HUES64 (cell line): ENCODE data around the gene UROC1.

ENCODE experiments used
- H3K27ac ChIP-seq: 2 replicates; pipeline ENCODE4 v1.7.0; 2013; ENCODE audit warnings: low read depth, low read length, inconsistent platforms
- H3K27me3 ChIP-seq: 2 replicates; pipeline ENCODE4 v1.6.1; 2013; ENCODE audit warnings: mild to moderate bottlenecking, low read length; ENCODE audit not compliant: insufficient read depth
- H3K36me3 ChIP-seq: 2 replicates; pipeline ENCODE4 v1.6.1; 2013; ENCODE audit warnings: mild to moderate bottlenecking, low read length; ENCODE audit not compliant: insufficient read depth
- H3K4me1 ChIP-seq: 2 replicates; pipeline ENCODE4 v1.6.1; 2013; ENCODE audit warnings: mild to moderate bottlenecking, low read length, moderate library complexity; ENCODE audit not compliant: insufficient read depth
- H3K4me3 ChIP-seq: 2 replicates; pipeline ENCODE4 v1.5.1; 2013; ENCODE audit warnings: mild to moderate bottlenecking, low read length, moderate library complexity
- H3K9ac ChIP-seq: 2 replicates; pipeline ENCODE4 v1.6.1; 2013; ENCODE audit warnings: mild to moderate bottlenecking, low read depth, low read length
- H3K9me3 ChIP-seq: 2 replicates; pipeline ENCODE4 v1.6.1; 2013; ENCODE audit warnings: low read depth, low read length; ENCODE audit not compliant: insufficient read depth
- WGBS: fragments of 150-250, 120-280 bp; methylation state at CpG from one replicate; pipeline ENCODE4 v1.1.7; 2013; ENCODE audit warnings: missing lambda C conversion rate; 5-methylcytosine and 5-hydroxymethylcytosine counted together

Gene UROC1

DNA sequence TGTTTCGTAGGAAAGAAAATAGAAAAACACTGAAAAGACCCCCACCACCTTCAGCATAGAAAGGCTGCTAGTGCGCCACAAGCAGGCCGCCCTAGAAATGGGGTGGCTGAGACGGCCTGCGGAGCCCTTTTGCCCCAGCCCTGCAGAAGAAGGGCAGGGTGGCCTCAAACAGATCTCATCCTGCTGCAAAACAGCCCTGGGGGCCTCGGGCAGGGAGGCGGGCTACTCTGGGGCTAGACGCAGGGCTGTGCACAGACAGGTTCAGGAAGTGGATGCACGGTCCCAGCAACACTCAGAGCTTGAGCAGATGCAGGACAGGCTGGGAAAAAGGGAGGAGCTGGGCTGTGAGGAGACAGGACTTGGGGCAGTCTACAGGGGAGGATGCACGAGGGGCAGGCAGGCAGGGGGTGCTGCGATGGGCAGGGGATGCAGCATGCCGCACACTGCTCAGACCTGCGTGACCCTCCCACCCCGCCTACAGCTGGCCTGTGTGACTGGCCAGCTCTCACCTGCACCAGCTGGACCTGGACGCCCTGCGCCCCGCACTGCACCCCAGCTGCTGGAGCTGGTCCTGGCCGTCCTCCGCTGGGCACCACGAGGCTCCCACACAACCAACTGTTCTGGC is 76.2 kb downstream of the UROC1 start:
- WGBS: 93% methylated on average over 19 of the region's 20 CpGs
- peaks cover 19% of the 10 kb centered on the region for H3K36me3 ChIP-seq
- H3K27me3 ChIP-seq: no peaks in the 10 kb centered on the region
- no peaks in the 10 kb centered on the region for H3K9me3 ChIP-seq
- H3K9ac ChIP-seq: no peak overlapping the region
- H3K4me1 ChIP-seq: no peaks in the 10 kb centered on the region
- H3K27ac ChIP-seq: no peak overlapping the region
- no peak overlapping the region for H3K4me3 ChIP-seq

DNA sequence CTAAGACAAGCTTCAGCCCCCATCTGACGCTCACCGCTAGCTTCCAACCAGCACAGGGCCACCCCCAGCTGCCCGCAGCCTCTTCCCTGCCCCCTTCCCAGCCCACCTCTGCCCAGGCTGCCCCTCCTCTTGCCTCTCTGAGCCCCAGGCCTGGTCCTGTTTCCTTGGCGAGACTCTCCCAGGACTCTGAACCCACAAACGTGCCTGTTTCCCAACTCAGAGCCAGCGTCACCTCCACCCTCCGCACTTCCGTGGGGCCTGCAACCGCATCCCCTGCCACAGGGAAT is 76.9 kb downstream of the UROC1 start:
- H3K36me3 ChIP-seq: peaks cover 21% of the 10 kb centered on the region
- no peaks in the 10 kb centered on the region for H3K27me3 ChIP-seq
- H3K9me3 ChIP-seq: no peaks in the 10 kb centered on the region
- no peak overlapping the region for H3K27ac ChIP-seq
- 86% methylated on average over 9 of the region's 9 CpGs for WGBS
- no peaks in the 10 kb centered on the region for H3K4me1 ChIP-seq
- no peak overlapping the region for H3K9ac ChIP-seq
- no peak overlapping the region for H3K4me3 ChIP-seq

DNA sequence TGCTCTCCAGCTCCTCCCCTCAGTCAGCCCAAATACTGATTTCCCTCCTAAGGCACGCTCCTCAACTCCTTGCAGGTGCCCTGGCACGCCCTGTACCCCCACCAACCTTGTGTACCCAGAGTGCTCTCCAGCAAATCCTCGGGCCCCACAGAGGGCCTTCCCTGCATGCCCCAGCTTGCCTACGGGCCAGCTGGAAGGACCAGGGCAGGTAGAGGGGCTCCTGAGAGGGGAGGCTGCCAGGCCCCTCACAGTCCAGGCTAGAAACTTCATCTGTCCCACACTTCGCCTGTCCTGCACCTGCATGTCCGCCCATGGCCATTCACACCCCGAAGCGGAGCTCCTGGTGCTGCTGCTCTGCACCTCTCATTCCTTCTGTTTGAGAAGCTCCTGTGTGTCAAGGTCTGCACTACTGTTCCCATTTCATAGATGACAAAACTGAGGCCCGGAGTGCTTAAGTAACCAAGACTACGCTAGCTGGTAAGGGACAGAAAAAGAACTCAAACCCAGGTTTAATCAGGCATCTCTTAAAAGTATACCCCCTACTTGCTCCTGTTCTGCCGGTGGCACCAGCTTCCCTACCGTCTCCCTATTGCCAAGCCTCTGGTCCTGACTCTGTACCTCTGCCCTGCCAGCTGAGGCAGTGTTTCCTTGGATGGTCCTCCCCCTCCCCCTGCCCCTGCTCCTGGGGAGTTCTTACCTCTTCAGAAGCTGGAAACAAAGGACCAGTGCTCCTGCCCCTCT is 77.4 kb downstream of the UROC1 start:
- no peaks in the 10 kb centered on the region for H3K27me3 ChIP-seq
- no peak overlapping the region for H3K27ac ChIP-seq
- H3K4me3 ChIP-seq: no peak overlapping the region
- H3K36me3 ChIP-seq: peaks cover 23% of the 10 kb centered on the region
- 91% methylated on average over 12 of the region's 12 CpGs for WGBS
- H3K9me3 ChIP-seq: no peaks in the 10 kb centered on the region
- H3K4me1 ChIP-seq: no peaks in the 10 kb centered on the region
- no peak overlapping the region for H3K9ac ChIP-seq

DNA sequence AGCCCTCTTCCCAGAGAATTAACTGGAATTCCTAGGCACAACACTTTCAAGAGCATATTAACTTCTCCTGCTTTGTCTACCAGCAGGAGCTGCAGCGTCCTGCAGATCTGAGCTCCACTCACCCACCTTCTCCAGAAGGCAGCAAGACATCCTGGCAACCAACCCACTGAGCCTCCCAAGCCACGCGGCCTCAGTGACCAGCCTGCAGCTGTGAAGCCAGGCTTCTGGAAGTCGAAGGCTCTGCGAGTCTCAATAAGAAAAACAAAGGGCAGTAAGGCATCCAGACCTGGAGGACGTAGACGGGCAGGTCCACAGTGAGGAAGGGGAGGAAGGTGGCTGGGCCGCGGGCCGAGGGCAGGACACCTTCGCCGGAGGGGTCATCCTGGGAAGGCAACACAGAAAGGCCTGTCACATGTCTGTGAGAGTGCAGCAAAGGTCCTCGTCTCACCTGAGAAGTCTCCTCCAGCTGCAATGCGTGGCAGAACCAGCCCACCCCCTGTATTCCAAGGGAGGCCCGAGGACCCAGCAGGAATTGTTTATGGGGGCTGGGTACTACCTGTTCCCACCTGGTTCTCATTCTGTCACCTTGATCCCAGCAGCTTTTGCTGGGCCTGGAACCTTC is 78.1 kb downstream of the UROC1 start:
- H3K36me3 ChIP-seq: peaks cover 24% of the 10 kb centered on the region

DNA sequence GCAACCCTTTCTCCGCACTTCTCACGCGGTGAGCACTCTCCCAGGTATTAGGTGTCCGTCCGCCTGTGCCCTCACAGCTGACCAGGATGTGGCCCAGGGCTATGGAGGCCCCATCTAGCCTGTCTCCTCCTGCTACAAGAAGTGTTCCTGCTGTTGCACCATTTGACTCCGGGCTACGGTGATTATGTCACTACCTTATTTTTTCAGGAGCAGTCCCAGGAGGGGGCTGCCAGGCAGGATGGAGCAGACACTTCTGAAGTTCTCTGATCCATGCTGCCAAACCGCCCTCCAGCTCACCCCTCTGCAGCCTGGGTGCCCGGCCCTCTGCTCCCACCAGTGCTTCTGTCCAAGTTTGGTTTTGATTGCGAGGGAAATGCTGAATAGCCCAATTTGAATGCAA is 78.8 kb downstream of the UROC1 start:
- WGBS: 93% methylated on average over 10 of the region's 10 CpGs
- H3K27me3 ChIP-seq: no peaks in the 10 kb centered on the region
- H3K36me3 ChIP-seq: peaks cover 24% of the 10 kb centered on the region
- H3K4me3 ChIP-seq: no peak overlapping the region
- H3K9me3 ChIP-seq: no peaks in the 10 kb centered on the region
- H3K27ac ChIP-seq: no peak overlapping the region
- no peak overlapping the region for H3K9ac ChIP-seq
- H3K4me1 ChIP-seq: no peaks in the 10 kb centered on the region

More for the DNA sequence above, 78.1 kb downstream of the UROC1 start:
- Histone ChIP-seq H3K4me1 (no peaks in the 10 kb centered on the region), H3K27me3 (no peaks in the 10 kb centered on the region), H3K9ac (no peak overlapping the region), H3K9me3 (no peaks in the 10 kb centered on the region), H3K4me3 (no peak overlapping the region), H3K27ac (no peak overlapping the region)
- WGBS: 88% methylated on average over 15 of the region's 15 CpGs

DNA sequence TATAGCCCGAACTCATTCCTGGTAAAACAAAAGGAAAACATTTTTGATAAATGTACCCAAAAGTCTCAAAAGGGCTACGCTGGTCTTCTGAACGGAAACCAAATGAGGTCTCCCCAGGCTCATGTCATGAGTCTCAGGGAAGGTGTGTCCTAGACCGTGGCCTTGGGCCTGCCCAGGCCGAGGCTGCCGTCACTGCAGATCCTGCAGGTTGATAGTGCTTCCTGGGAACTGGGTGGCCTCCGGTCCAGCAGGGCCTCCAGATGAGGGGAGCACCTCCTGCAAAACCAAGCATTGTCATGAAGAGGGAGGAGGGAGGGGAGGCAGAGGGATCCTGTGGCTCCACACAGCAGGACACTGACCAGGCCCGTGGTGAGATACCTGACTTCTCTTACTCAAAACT is 79.4 kb downstream of the UROC1 start:
- Histone ChIP-seq H3K36me3 (peaks cover 24% of the 10 kb centered on the region), H3K4me1 (no peaks in the 10 kb centered on the region), H3K27ac (no peak overlapping the region), H3K9ac (no peak overlapping the region), H3K9me3 (no peaks in the 10 kb centered on the region), H3K27me3 (no peaks in the 10 kb centered on the region), H3K4me3 (no peak overlapping the region)
- 92% methylated on average over 8 of the region's 8 CpGs for WGBS

DNA sequence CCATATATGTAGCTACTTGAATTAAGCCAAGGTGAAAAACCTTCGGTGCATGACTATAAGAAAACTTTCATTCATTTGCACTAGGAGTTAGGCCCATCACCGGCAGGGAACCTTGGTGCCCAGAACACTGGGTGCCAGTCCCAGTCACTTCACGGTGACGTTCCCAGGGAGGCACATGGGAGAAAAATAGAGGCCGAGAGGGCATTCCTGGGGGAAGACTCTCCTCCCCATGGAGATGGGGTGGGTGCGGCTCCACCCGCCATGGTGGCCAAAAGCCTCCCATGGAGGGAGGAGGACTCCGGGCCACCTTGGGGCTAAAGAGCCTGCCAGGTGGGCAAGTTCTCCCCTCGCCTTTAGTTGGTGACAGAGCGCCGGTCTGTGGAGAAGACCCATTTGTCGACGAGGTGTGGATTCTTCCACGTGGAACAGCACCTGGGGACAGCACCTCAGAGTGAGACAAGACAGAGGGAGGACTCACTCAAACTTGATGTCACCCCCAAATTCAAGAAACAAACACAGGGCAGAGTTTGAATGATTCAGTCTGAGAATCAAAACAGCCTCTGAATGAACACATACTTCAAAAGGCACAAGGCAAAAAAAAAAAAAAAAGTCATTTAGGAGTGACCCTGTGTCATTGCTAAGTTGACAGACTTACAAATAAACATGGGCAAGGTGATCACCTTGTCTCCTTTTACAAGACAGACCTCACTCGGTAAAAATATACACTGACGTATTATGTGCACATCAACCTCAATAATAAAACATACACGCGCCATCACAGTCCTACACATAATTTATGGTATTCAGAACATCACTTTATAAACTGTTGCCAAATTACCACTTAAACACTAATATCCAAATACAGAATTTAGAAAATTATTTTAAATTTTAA is 80.5 kb downstream of the UROC1 start:
- H3K9ac ChIP-seq: no peak overlapping the region
- WGBS: 96% methylated on average over 18 of the region's 18 CpGs
- no peak overlapping the region for H3K4me3 ChIP-seq
- H3K9me3 ChIP-seq: no peaks in the 10 kb centered on the region
- H3K27me3 ChIP-seq: no peaks in the 10 kb centered on the region
- peaks cover 24% of the 10 kb centered on the region for H3K36me3 ChIP-seq
- H3K4me1 ChIP-seq: no peaks in the 10 kb centered on the region
- no peak overlapping the region for H3K27ac ChIP-seq

DNA sequence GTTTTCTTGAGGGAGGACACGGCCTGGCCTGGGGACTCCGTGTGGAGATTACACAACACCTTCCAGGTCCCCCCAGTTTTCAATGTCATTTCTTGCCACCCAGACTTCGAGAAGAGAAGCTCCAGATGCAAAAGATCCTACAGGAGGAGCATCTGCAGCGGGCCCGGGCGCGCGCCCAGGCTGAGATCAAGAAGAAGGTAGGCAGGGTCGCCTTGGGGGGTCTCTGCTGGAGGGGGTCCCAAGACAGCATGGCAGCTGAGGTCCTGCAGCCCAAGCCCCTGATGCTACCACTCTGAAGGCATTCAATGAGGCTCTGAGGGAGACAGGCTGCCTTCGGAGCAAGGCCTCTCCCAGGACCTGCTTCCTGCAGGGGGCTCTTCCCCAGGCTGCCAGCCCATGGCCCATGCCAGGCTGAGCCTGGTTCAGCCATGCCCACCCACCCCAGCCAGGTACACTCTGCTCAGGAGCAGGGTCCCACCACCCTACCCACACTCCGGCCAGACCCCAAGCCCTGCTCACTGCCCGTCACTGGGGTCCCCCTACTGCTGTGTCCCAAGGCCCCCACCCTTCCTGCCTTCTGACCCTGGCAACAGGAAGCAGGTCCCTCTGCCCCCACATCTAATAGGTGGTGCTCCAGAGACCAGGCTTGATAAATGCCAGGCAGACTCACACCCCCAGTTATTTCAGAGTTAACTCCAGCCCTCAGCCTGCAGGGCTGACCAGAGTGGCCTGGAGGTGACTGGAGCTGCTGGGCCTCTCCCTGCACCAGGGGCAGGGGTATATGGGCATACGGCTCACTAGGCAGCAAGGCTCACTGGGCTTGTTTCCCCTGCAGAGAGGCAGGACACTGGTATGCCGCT is 81.9 kb downstream of the UROC1 start:
- WGBS: 91% methylated on average over 14 of the region's 14 CpGs
- Histone ChIP-seq H3K27ac (no peak overlapping the region), H3K9me3 (no peaks in the 10 kb centered on the region), H3K4me1 (no peaks in the 10 kb centered on the region), H3K27me3 (no peaks in the 10 kb centered on the region), H3K36me3 (peaks cover 24% of the 10 kb centered on the region), H3K9ac (no peak overlapping the region), H3K4me3 (no peak overlapping the region)

DNA sequence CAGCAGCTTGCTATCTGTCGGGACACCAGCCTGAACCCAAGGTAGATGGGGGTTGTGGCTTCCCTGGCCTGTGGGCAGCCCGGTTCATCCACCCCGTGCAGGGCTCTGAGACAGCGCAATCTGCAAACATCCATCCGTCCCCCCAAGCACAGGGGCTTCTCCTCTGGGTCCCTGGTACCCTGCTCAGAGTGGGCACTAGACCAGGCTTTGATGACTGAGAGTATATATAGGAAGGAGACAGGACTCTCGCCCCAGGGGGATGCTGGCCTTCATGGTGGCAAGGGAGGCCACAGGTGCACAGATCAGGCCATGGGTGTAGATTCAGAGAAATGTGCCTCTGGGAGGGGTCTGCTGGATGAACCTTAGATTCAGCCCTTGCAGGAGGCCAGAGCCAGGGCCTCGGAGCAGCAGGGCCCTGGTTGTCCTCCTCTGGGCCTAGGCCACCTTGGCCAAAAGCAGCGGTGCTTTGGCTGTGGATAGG is 82.6 kb downstream of the UROC1 start:
- peaks cover 24% of the 10 kb centered on the region for H3K36me3 ChIP-seq
- no peak overlapping the region for H3K9ac ChIP-seq
- no peak overlapping the region for H3K4me3 ChIP-seq
- H3K9me3 ChIP-seq: no peaks in the 10 kb centered on the region
- H3K27ac ChIP-seq: no peak overlapping the region
- WGBS: 96% methylated on average over 8 of the region's 8 CpGs
- H3K27me3 ChIP-seq: no peaks in the 10 kb centered on the region
- H3K4me1 ChIP-seq: no peaks in the 10 kb centered on the region

DNA sequence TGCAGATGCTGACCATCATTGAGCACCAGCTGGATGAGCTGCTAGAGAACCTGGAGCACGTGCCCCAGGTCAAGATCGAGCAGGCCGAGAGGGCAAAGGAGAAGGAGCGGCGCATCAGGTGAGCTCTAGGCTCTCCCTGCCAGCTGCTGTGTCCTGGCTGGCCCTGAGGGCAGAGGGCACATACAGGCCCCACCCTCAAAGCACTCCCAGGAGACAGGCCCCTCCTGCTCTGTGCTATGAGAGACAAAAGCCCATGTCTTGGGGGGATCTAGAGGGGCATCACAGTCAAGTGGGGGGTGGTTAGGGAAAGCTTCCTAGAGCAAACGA is 83.3 kb downstream of the UROC1 start:
- H3K36me3 ChIP-seq: peaks cover 24% of the 10 kb centered on the region
- H3K9me3 ChIP-seq: no peaks in the 10 kb centered on the region
- H3K27ac ChIP-seq: no peak overlapping the region
- WGBS: 90% methylated on average over 6 of the region's 6 CpGs
- H3K4me3 ChIP-seq: no peak overlapping the region
- H3K4me1 ChIP-seq: no peaks in the 10 kb centered on the region
- no peaks in the 10 kb centered on the region for H3K27me3 ChIP-seq
- H3K9ac ChIP-seq: no peak overlapping the region
